ENCODE results near the gene GABARAPL1. TPM values are rescaled to one million over a fixed set of nuclear protein-coding genes. Genes with fewer than 3 reads are reported as not detected.

GABARAPL1 gene
- polyA plus RNA-seq, 1 experiment, result 181 TPM

GRCh38 chr12:10189653-10190052, 23.0 kb upstream of the GABARAPL1 start:
- ChIA-PET POLR2A (interaction anchor here (0.6 to 2.6 kb wide), 3 partner anchors 25 to 38 kb away, joined by 4 to 10 read pairs (median 6); no protein-coding TSS in a partner anchor), CTCF (interaction anchor here (0.6 to 5.1 kb wide), 14 partner anchors 11 to 181 kb away, joined by 3 to 70 read pairs (median 4); partner anchors contain the start of genes CLEC12B and OLR1)
- DNase-seq (ENCODE audit: low read depth, low spot score), result no peak
- Histone ChIP-seq H3K27ac (ENCODE audit: low read depth, low read length) (peak overlapping the region; percentile 40), H3K27me3 (ENCODE audit: control insufficient read depth, insufficient read depth, low read length) (no peaks in the 10 kb centered on the region), H3K4me3 (ENCODE audit: low read depth, low read length) (no peak overlapping the region), H3K9me3 (ENCODE audit: control insufficient read depth, insufficient read depth, low read length) (no peaks in the 10 kb centered on the region)
- TF ChIP-seq CTCF (IDR thresholded peaks at IDR 0.05; ENCODE audit: low read depth, low read length), result no peak

GRCh38 chr12:10190558-10191388, 21.9 kb upstream of the GABARAPL1 start:
- DNase-seq (ENCODE audit: low read depth, low spot score), result no peak
- POLR2A ChIA-PET, result interaction anchor here (2.6 kb wide), 1 partner anchor 38 kb away, joined by 10 read pairs; no protein-coding TSS in a partner anchor
- no peaks in the 10 kb centered on the region for H3K27me3 ChIP-seq (ENCODE audit: control insufficient read depth, insufficient read depth, low read length)
- H3K9me3 ChIP-seq (ENCODE audit: control insufficient read depth, insufficient read depth, low read length), result no peaks in the 10 kb centered on the region
- CTCF ChIA-PET, result interaction anchor here (0.8 to 5.1 kb wide), 11 partner anchors 10 to 444 kb away, joined by 3 to 70 read pairs (median 4); partner anchors contain the start of gene CLEC12B
- no peak overlapping the region for H3K27ac ChIP-seq (ENCODE audit: low read depth, low read length)
- no peak overlapping the region for H3K4me3 ChIP-seq (ENCODE audit: low read depth, low read length)
- TF ChIP-seq CTCF (IDR thresholded peaks at IDR 0.05; ENCODE audit: low read depth, low read length), result peak; percentile 82

- DNase-seq (ENCODE audit: low read depth, low spot score), result no peak
- POLR2A ChIA-PET, result interaction anchor here (0.7 to 2.6 kb wide), 3 partner anchors 21 to 39 kb away, joined by 3 to 10 read pairs (median 4); partner anchors contain the start of gene GABARAPL1
- no peak for TF ChIP-seq CTCF (IDR thresholded peaks at IDR 0.05; ENCODE audit: low read depth, low read length)
- Histone ChIP-seq H3K9me3 (ENCODE audit: control insufficient read depth, insufficient read depth, low read length) (no peaks in the 10 kb centered on the region), H3K27ac (ENCODE audit: low read depth, low read length) (no peak overlapping the region), H3K4me3 (ENCODE audit: low read depth, low read length) (no peak overlapping the region), H3K27me3 (ENCODE audit: control insufficient read depth, insufficient read depth, low read length) (no peaks in the 10 kb centered on the region)
- CTCF ChIA-PET, result interaction anchor here (0.7 to 5.1 kb wide), 7 partner anchors 8 to 442 kb away, joined by 3 to 70 read pairs (median 7); no protein-coding TSS in a partner anchor
Observed at GRCh38 chr12:10191865-10192264, 20.8 kb upstream of the GABARAPL1 start.

- TF ChIP-seq CTCF (IDR thresholded peaks at IDR 0.05; ENCODE audit: low read depth, low read length), result no peak
- no peak overlapping the region for H3K4me3 ChIP-seq (ENCODE audit: low read depth, low read length)
- H3K27ac ChIP-seq (ENCODE audit: low read depth, low read length), result no peak overlapping the region
- H3K9me3 ChIP-seq (ENCODE audit: control insufficient read depth, insufficient read depth, low read length), result no peaks in the 10 kb centered on the region
- ChIA-PET POLR2A (interaction anchor here (2.7 kb wide), 1 partner anchor 19 kb away, joined by 10 read pairs; the partner anchor contains the start of gene GABARAPL1), CTCF (interaction anchor here (0.5 to 2.2 kb wide), 4 partner anchors 36 to 1698 kb away, joined by 3 to 15 read pairs (median 3); no protein-coding TSS in a partner anchor)
- DNase-seq (ENCODE audit: low read depth, low spot score), result no peak
- H3K27me3 ChIP-seq (ENCODE audit: control insufficient read depth, insufficient read depth, low read length), result no peaks in the 10 kb centered on the region
Observed at GRCh38 chr12:10194160-10194670, 18.5 kb upstream of the GABARAPL1 start.
